Endothelial cell of umbilical vein (primary cell): ENCODE measurements around the gene GM2A. TPM values are rescaled to one million over a fixed set of nuclear protein-coding genes. Genes with fewer than 3 reads are reported as not detected.

Experiments used
- BruUV-seq: library from RNA; stranded (reverse); fragments of 400-500 nt; replicated peaks from 2 replicates; lab custom pipeline; 2021; lab: Mats Ljungman, UMichigan
- CTCF ChIA-PET: fragments of 300-600, 350-600 bp; sonication (Branson Sonifier 250); formaldehyde crosslinking; loops from one replicate; lab custom pipeline; 2021; ENCODE audit warnings: antibody characterized with exemption, inconsistent platforms; lab: Charles Lee
- POLR2A ChIA-PET: fragments of 300-600, 350-600 bp; sonication (Branson Sonifier 250); formaldehyde crosslinking; loops from one replicate; lab custom pipeline; 2021; ENCODE audit warnings: antibody characterized with exemption, inconsistent platforms; lab: Charles Lee
- DNase-seq: peaks from one replicate; pipeline ENCODE4 v3.0.0-alpha.2; 2011; ENCODE audit warnings: low read depth, low spot score
- FAIRE-seq: peaks from 2 replicates; lab custom pipeline; 2011; peaks lifted over from hg19 to GRCh38; lab: Jason Lieb, UNC
- H2AFZ ChIP-seq: 2 replicates; pipeline ENCODE4 v1.6.0; 2012; ENCODE audit warnings: low read depth, low read length, control low read depth, inconsistent platforms
- H3K27ac ChIP-seq: 2 replicates; pipeline ENCODE4 v1.5.1; 2011; ENCODE audit warnings: low read depth, mild to moderate bottlenecking, control low read depth, low read length, moderate library complexity; ENCODE audit not compliant: insufficient read depth
- H3K27me3 ChIP-seq, 2 experiments: 2 replicates each; pipeline versions ENCODE4 v1.6.0 to v1.6.1; 2011; ENCODE audit warnings: low read length in 2 of 2, mixed read lengths in 1 of 2; ENCODE audit not compliant: control insufficient read depth in 2 of 2, insufficient read depth in 2 of 2
- H3K36me3 ChIP-seq, 2 experiments: 2 replicates in 1 of 2; 3 replicates in 1 of 2; pipeline ENCODE4 v1.5.1; 2011; ENCODE audit warnings: low read length in 2 of 2, mild to moderate bottlenecking in 1 of 2, moderate library complexity in 1 of 2; ENCODE audit not compliant: control insufficient read depth in 2 of 2, insufficient read depth in 2 of 2; ENCODE audit errors: extremely low read depth in 1 of 2
- H3K4me1 ChIP-seq: 3 replicates; pipeline ENCODE4 v1.5.1; 2011; ENCODE audit warnings: mild to moderate bottlenecking, low read length; ENCODE audit not compliant: control insufficient read depth, insufficient read depth; ENCODE audit errors: extremely low read depth
- H3K4me2 ChIP-seq: 2 replicates; pipeline ENCODE4 v1.6.1; 2011; ENCODE audit warnings: low read length, control low read depth, mixed read lengths; ENCODE audit not compliant: insufficient read depth
- H3K4me3 ChIP-seq, 3 experiments: fragments of 200-600 bp in 1 of 3; sonication (generic), shearing (Covaris generic) in 1 of 3; replicated peaks in 1 of 3; 2 replicates each; pipeline ENCODE4 v1.5.1; 2011 to 2016; ENCODE audit warnings: control low read depth in 3 of 3, low read length in 3 of 3, mild to moderate bottlenecking in 2 of 3, inconsistent platforms in 1 of 3, low read depth in 1 of 3, moderate library complexity in 1 of 3; ENCODE audit not compliant: insufficient read depth in 1 of 3
- H3K79me2 ChIP-seq: 2 replicates; pipeline ENCODE4 v1.6.0; 2012; ENCODE audit warnings: low read length, inconsistent platforms; ENCODE audit not compliant: control insufficient read depth, insufficient read depth
- H3K9ac ChIP-seq: replicated peaks from 2 replicates; pipeline ENCODE3; 2011; ENCODE audit warnings: low read length, control low read depth; ENCODE audit not compliant: insufficient read depth; ENCODE audit errors: extremely low read depth
- H3K9me1 ChIP-seq: replicated peaks from 3 replicates; pipeline ENCODE4 v1.6.0; 2011; ENCODE audit warnings: mild to moderate bottlenecking, low read length; ENCODE audit not compliant: control insufficient read depth, insufficient read depth; ENCODE audit errors: extremely low read depth
- H3K9me3 ChIP-seq: replicated peaks from 2 replicates; pipeline ENCODE4 v1.5.1; 2012; ENCODE audit warnings: low read length, inconsistent platforms; ENCODE audit not compliant: control insufficient read depth, insufficient read depth
- H4K20me1 ChIP-seq: replicated peaks from 2 replicates; pipeline ENCODE3; 2011; ENCODE audit warnings: mild to moderate bottlenecking, low read length; ENCODE audit not compliant: control insufficient read depth, insufficient read depth; ENCODE audit errors: extremely low read depth
- EZH2 ChIP-seq: IDR thresholded peaks from 2 replicates; pipeline ENCODE4 v1.6.1; 2012; ENCODE audit warnings: borderline replicate concordance, low read depth, mild to moderate bottlenecking, moderate library complexity, low read length, inconsistent platforms; ENCODE audit not compliant: severe bottlenecking
- FOS ChIP-seq: IDR thresholded peaks from 2 replicates; pipeline ENCODE4 v1.6.1; 2011; ENCODE audit warnings: mild to moderate bottlenecking, low read length, moderate library complexity, borderline replicate concordance; ENCODE audit not compliant: insufficient read depth
- GATA2 ChIP-seq: IDR thresholded peaks from 2 replicates; pipeline ENCODE4 v1.7.0; 2011; ENCODE audit warnings: low read depth, mild to moderate bottlenecking, moderate library complexity, mixed read lengths, low read length; ENCODE audit not compliant: insufficient read length, insufficient read depth
- JUN ChIP-seq: IDR thresholded peaks from 2 replicates; pipeline ENCODE4 v1.6.1; 2011; ENCODE audit warnings: borderline replicate concordance, low read depth; ENCODE audit not compliant: insufficient read length, insufficient read depth
- MYC ChIP-seq: IDR thresholded peaks from one replicate; pipeline ENCODE4 v1.6.1; 2011; ENCODE audit warnings: mild to moderate bottlenecking, low read depth, low read length
- POLR2A ChIP-seq: IDR thresholded peaks from 2 replicates; pipeline ENCODE4 v1.6.1; 2012; ENCODE audit warnings: low read depth, mild to moderate bottlenecking, control low read depth, low read length
- POLR2AphosphoS5 ChIP-seq: IDR thresholded peaks from 2 replicates; pipeline ENCODE4 v1.6.1; 2012; ENCODE audit warnings: low read depth, mild to moderate bottlenecking, control low read depth, low read length, moderate library complexity; ENCODE audit not compliant: insufficient read depth
- dilution Hi-C: fragments of 300-500 bp; cut with MboI; formaldehyde crosslinking; loops from one replicate; pipeline ENCODE4 v1.15.0; 2019; ENCODE audit warnings: low sequenced_read_pairs; ENCODE audit not compliant: extremely low pct_ligation_motif_present
- intact Hi-C: fragments of 100-400 bp; cut with micrococcal nuclease; formaldehyde crosslinking; loops from one replicate; pipeline ENCODE4 v1.10.0; 2022
- polyA plus RNA-seq, 4 experiments: library from polyadenylated mRNA; depleted of rRNA in 3 of 4; stranded (reverse) in 3 of 4; unstranded in 1 of 4; fragments of >200 nt; gene quantifications; 2 replicates each; pipeline versions ENCODE4 v1.2.1 to v1.2.3, GENCODE V29; 2011 to 2012; ENCODE audit warnings: missing spikeins in 1 of 4
- total RNA-seq: library from RNA; stranded (reverse); gene quantifications from 2 replicates; pipeline ENCODE4 v1.2.3, GENCODE V29; 2021
- TF ChIP-seq, protein P1 (sequence below): IDR thresholded peaks from 2 replicates; pipeline ENCODE4 v1.6.1; 2011; ENCODE audit not compliant: insufficient read depth, insufficient read length
- TF ChIP-seq, protein P2 (sequence below), 2 donors: IDR thresholded peaks; 1 replicate in 1 of 2; 2 replicates in 1 of 2; pipeline ENCODE4 v1.5.1; 2011; ENCODE audit warnings: low read length in 2 of 2, mild to moderate bottlenecking in 2 of 2, moderate library complexity in 2 of 2, control low read depth in 1 of 2, inconsistent platforms in 1 of 2, low read depth in 1 of 2; ENCODE audit not compliant: insufficient read depth in 1 of 2; ENCODE audit errors: extremely low read depth in 1 of 2

The GM2A gene
- total and polyA plus RNA-seq, 2 donors (not counting 3 experiments of a cell fraction or from before 2014, with no cell fraction given), result 14.0 to 21.2 TPM

DNA sequence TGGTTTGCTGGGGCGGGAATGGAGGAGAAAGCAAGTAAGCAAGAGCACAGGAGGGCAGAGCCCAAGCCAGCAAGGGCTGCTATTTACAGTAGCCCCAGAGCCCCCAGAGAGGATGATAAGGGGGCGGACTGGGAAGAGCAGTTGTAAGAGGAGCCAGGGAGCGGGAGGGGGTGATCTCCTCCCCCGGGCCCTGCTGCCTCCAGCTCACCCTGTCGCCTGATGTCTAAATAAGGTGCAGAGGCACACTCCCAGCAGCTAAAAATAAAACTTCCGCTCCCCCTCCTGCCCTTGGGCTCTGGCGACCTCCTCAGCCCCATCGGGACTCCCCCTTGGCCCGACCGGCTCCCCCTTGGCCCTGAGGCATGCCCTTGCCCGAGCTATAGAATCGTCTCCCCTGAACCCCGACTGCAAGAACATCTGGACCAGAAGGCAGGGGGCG lies 14.7 kb upstream of the GM2A start:
- H3K4me3 ChIP-seq, result no peak overlapping the region
- no peaks in the 10 kb centered on the region for H3K27me3 ChIP-seq
- H3K9me1 ChIP-seq, result no peaks in the 10 kb centered on the region
- H3K27ac ChIP-seq, result no peak overlapping the region
- no peak for TF ChIP-seq JUN
- TF ChIP-seq, protein P1, sequence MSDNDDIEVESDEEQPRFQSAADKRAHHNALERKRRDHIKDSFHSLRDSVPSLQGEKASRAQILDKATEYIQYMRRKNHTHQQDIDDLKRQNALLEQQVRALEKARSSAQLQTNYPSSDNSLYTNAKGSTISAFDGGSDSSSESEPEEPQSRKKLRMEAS, result no peak
- no peak for TF ChIP-seq MYC
- no peak for TF ChIP-seq POLR2A
- TF ChIP-seq, protein P2, sequence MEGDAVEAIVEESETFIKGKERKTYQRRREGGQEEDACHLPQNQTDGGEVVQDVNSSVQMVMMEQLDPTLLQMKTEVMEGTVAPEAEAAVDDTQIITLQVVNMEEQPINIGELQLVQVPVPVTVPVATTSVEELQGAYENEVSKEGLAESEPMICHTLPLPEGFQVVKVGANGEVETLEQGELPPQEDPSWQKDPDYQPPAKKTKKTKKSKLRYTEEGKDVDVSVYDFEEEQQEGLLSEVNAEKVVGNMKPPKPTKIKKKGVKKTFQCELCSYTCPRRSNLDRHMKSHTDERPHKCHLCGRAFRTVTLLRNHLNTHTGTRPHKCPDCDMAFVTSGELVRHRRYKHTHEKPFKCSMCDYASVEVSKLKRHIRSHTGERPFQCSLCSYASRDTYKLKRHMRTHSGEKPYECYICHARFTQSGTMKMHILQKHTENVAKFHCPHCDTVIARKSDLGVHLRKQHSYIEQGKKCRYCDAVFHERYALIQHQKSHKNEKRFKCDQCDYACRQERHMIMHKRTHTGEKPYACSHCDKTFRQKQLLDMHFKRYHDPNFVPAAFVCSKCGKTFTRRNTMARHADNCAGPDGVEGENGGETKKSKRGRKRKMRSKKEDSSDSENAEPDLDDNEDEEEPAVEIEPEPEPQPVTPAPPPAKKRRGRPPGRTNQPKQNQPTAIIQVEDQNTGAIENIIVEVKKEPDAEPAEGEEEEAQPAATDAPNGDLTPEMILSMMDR (IDR thresholded peaks at IDR 0.05; ENCODE audit: extremely low read depth in 1 of 2, insufficient read depth in 1 of 2, low read depth in 1 of 2, low read length in 2 of 2), result no peak
- no peak for TF ChIP-seq POLR2AphosphoS5
- no peak for TF ChIP-seq EZH2
- TF ChIP-seq FOS, result no peak
- TF ChIP-seq GATA2, result no peak
- dilution Hi-C loops (no loop called here), intact Hi-C loops (loop anchor here (2.0 kb wide), 1 partner anchor 188 kb away; no protein-coding TSS in a partner anchor)
- H4K20me1 ChIP-seq, result no peaks in the 10 kb centered on the region
- ChIA-PET CTCF (interaction anchor here (0.8 to 6.9 kb wide), 24 partner anchors 8 to 414 kb away, joined by 3 to 187 read pairs (median 10); partner anchors contain the start of genes ANXA6, CCDC69 and GM2A), POLR2A (no interaction called here)
- no TSS peak for BruUV-seq
- H3K4me1 ChIP-seq, result no peaks in the 10 kb centered on the region
- H3K4me2 ChIP-seq, result no peak overlapping the region
- H3K36me3 ChIP-seq, result no peaks in the 10 kb centered on the region
- no peak for FAIRE-seq
- H3K9me3 ChIP-seq, result no peaks in the 10 kb centered on the region
- H2AFZ ChIP-seq, result no peak overlapping the region
- H3K79me2 ChIP-seq, result no peaks in the 10 kb centered on the region
- no peak overlapping the region for H3K9ac ChIP-seq
- no peak for DNase-seq
